IMR-90 (cell line): ENCODE measurements around the gene SPATA46. TPM values are rescaled to one million over a fixed set of nuclear protein-coding genes. Genes with fewer than 3 reads are reported as not detected.

Source experiments
- ATAC-seq: fragments of 200-7000 bp; cut with Tn5 transposase; 2 replicates; pipeline ENCODE4 v1.9.1; 2020; ENCODE audit warnings: low read depth, mild to moderate bottlenecking, moderate library complexity
- BruUV-seq: library from RNA; stranded (reverse); fragments of 400-500 nt; replicated peaks from 2 replicates; lab custom pipeline; 2021; lab: Mats Ljungman, UMichigan
- CTCF ChIA-PET: fragments of 300-600 bp; formaldehyde crosslinking; extraction: SDS; loops from one replicate; lab custom pipeline; 2021; ENCODE audit warnings: antibody characterized with exemption; lab: Yijun Ruan, JAX
- POLR2A ChIA-PET: fragments of 300-600 bp; sonication (Branson Sonifier 250); formaldehyde crosslinking; loops from one replicate; lab custom pipeline; 2022; ENCODE audit warnings: antibody characterized with exemption; ENCODE audit not compliant: unreplicated experiment; lab: Charles Lee
- DNase-seq: peaks from one replicate; pipeline ENCODE4 v3.0.0; 2013
- H2AFZ ChIP-seq: replicated peaks from 2 replicates; pipeline ENCODE3; 2013; ENCODE audit warnings: low read length, mild to moderate bottlenecking; ENCODE audit not compliant: poor library complexity
- H2AK5ac ChIP-seq: 2 replicates; pipeline ENCODE4 v1.6.1; 2013; ENCODE audit warnings: low read depth, low read length, inconsistent platforms
- H2AK9ac ChIP-seq: replicated peaks from 2 replicates; pipeline ENCODE3; 2013; ENCODE audit warnings: mild to moderate bottlenecking, low read depth, low read length, moderate library complexity; ENCODE audit not compliant: poor library complexity
- H2BK120ac ChIP-seq: 2 replicates; pipeline ENCODE4 v1.6.1; 2013; ENCODE audit warnings: low read depth, low read length, inconsistent platforms
- H2BK15ac ChIP-seq: 3 replicates; pipeline ENCODE4 v1.6.1; 2013; ENCODE audit warnings: low read depth, low read length, inconsistent platforms
- H2BK20ac ChIP-seq: 2 replicates; pipeline ENCODE4 v1.6.1; 2013; ENCODE audit warnings: low read depth, mild to moderate bottlenecking, inconsistent platforms, low read length, moderate library complexity
- H2BK5ac ChIP-seq: 2 replicates; pipeline ENCODE4 v1.6.1; 2013; ENCODE audit warnings: mild to moderate bottlenecking, low read depth, low read length, inconsistent platforms; ENCODE audit not compliant: poor library complexity, severe bottlenecking
- H3K14ac ChIP-seq: replicated peaks from 2 replicates; pipeline ENCODE4 v1.6.1; 2013; ENCODE audit warnings: low read depth, low read length, inconsistent platforms
- H3K18ac ChIP-seq: 2 replicates; pipeline ENCODE4 v1.6.1; 2013; ENCODE audit warnings: low read depth, low read length, control low read depth
- H3K23ac ChIP-seq: 2 replicates; pipeline ENCODE4 v1.6.1; 2013; ENCODE audit warnings: low read depth, low read length, inconsistent platforms
- H3K27ac ChIP-seq: 2 replicates; pipeline ENCODE4 v1.5.1; 2013; ENCODE audit warnings: mild to moderate bottlenecking, control low read depth, low read length; ENCODE audit not compliant: insufficient read depth
- H3K27me3 ChIP-seq: 2 replicates; pipeline ENCODE4 v1.6.1; 2013; ENCODE audit warnings: low read length; ENCODE audit not compliant: control insufficient read depth, insufficient read depth
- H3K36me3 ChIP-seq: 2 replicates; pipeline ENCODE4 v1.6.1; 2013; ENCODE audit warnings: low read length, mixed read lengths; ENCODE audit not compliant: control insufficient read depth, insufficient read depth
- H3K4ac ChIP-seq: 2 replicates; pipeline ENCODE4 v1.6.1; 2013; ENCODE audit warnings: low read depth, low read length, inconsistent platforms
- H3K4me1 ChIP-seq: 2 replicates; pipeline ENCODE4 v1.6.1; 2013; ENCODE audit warnings: low read length, mixed read lengths; ENCODE audit not compliant: control insufficient read depth, insufficient read depth
- H3K4me2 ChIP-seq: 2 replicates; pipeline ENCODE4 v1.6.1; 2013; ENCODE audit warnings: low read depth, mild to moderate bottlenecking, control low read depth, low read length, moderate library complexity
- H3K4me3 ChIP-seq: 2 replicates; pipeline ENCODE4 v1.5.1; 2013; ENCODE audit warnings: low read depth, mild to moderate bottlenecking, control low read depth, low read length, moderate library complexity; ENCODE audit not compliant: insufficient read depth
- H3K56ac ChIP-seq: 2 replicates; pipeline ENCODE4 v1.6.1; 2013; ENCODE audit warnings: low read length, inconsistent platforms; ENCODE audit not compliant: insufficient read depth; ENCODE audit errors: extremely low read depth
- H3K79me1 ChIP-seq, 2 experiments: 2 replicates each; pipeline ENCODE4 v1.6.1; 2013; ENCODE audit warnings: low read length in 2 of 2, inconsistent platforms in 1 of 2, low read depth in 1 of 2
- H3K9ac ChIP-seq: 2 replicates; pipeline ENCODE4 v1.6.1; 2013; ENCODE audit warnings: low read depth, low read length, control low read depth
- H3K9me1 ChIP-seq: 2 replicates; pipeline ENCODE4 v1.6.1; 2013; ENCODE audit warnings: low read length, inconsistent platforms; ENCODE audit not compliant: insufficient read depth
- H3K9me3 ChIP-seq: 2 replicates; pipeline ENCODE4 v1.6.1; 2013; ENCODE audit warnings: low read length; ENCODE audit not compliant: control insufficient read depth, insufficient read depth
- H4K20me1 ChIP-seq: 2 replicates; pipeline ENCODE4 v1.6.1; 2013; ENCODE audit warnings: low read length, inconsistent platforms; ENCODE audit not compliant: insufficient read depth
- H4K5ac ChIP-seq: 2 replicates; pipeline ENCODE4 v1.6.1; 2013; ENCODE audit warnings: mild to moderate bottlenecking, low read depth, low read length, control low read depth
- H4K8ac ChIP-seq, 2 experiments: 2 replicates each; pipeline ENCODE4 v1.6.1; 2013; ENCODE audit warnings: low read depth in 2 of 2, low read length in 2 of 2, control low read depth in 1 of 2, inconsistent platforms in 1 of 2
- H4K91ac ChIP-seq: 2 replicates; pipeline ENCODE4 v1.6.1; 2013; ENCODE audit warnings: low read depth, low read length, inconsistent platforms; ENCODE audit not compliant: insufficient read depth
- BHLHE40 ChIP-seq: fragments of 150-350 bp; IDR thresholded peaks from 2 replicates; pipeline ENCODE4 v1.6.1; 2016; ENCODE audit warnings: mild to moderate bottlenecking, low read depth, low read length
- CHD1 ChIP-seq: IDR thresholded peaks from 2 replicates; pipeline ENCODE4 v1.6.1; 2012; ENCODE audit warnings: low read depth, low read length, improper control_type of control experiment
- ELK1 ChIP-seq: fragments of 150-350 bp; IDR thresholded peaks from 2 replicates; pipeline ENCODE4 v1.6.1; 2016; ENCODE audit warnings: low read depth, mild to moderate bottlenecking, low read length, moderate library complexity, borderline replicate concordance
- FOS ChIP-seq: fragments of 150-350 bp; IDR thresholded peaks from 2 replicates; pipeline ENCODE4 v1.6.1; 2016; ENCODE audit warnings: low read depth, low read length
- MAFK ChIP-seq: IDR thresholded peaks from 2 replicates; pipeline ENCODE4 v1.6.1; 2012; ENCODE audit warnings: low read depth, low read length, improper control_type of control experiment
- MAZ ChIP-seq: IDR thresholded peaks from 2 replicates; pipeline ENCODE4 v1.6.1; 2012; ENCODE audit warnings: low read depth, mild to moderate bottlenecking, low read length, improper control_type of control experiment, moderate library complexity, borderline replicate concordance
- MXI1 ChIP-seq: IDR thresholded peaks from 2 replicates; pipeline ENCODE4 v1.6.1; 2012; ENCODE audit warnings: low read depth, mild to moderate bottlenecking, low read length, moderate library complexity, borderline replicate concordance
- NFE2L2 ChIP-seq: fragments of 150-350 bp; IDR thresholded peaks from 2 replicates; pipeline ENCODE4 v1.6.1; 2016; ENCODE audit warnings: low read depth, mild to moderate bottlenecking, low read length
- RAD21 ChIP-seq: IDR thresholded peaks from 2 replicates; pipeline ENCODE4 v1.6.1; 2012; ENCODE audit warnings: low read length, improper control_type of control experiment
- RCOR1 ChIP-seq: IDR thresholded peaks from 2 replicates; pipeline ENCODE4 v1.6.1; 2012; ENCODE audit warnings: mild to moderate bottlenecking, low read length, improper control_type of control experiment; ENCODE audit not compliant: insufficient replicate concordance
- RFX5 ChIP-seq: IDR thresholded peaks from 2 replicates; pipeline ENCODE4 v1.8.0; 2012; ENCODE audit warnings: low read depth, mild to moderate bottlenecking, low read length, moderate library complexity
- WGBS, 2 experiments: methylation state at CpG; one replicate each; pipeline versions ENCODE4 v1.1.5 to v1.1.7; 2013; ENCODE audit warnings: missing lambda C conversion rate in 2 of 2; ENCODE audit not compliant: insufficient read length in 1 of 2; ENCODE audit errors: extremely low coverage in 2 of 2; 5-methylcytosine and 5-hydroxymethylcytosine counted together
- dilution Hi-C: fragments of 300-500 bp; cut with HindIII; formaldehyde crosslinking; loops from one replicate; pipeline ENCODE4 v1.14.3; 2018; ENCODE audit warnings: low sequenced_read_pairs; ENCODE audit not compliant: unreplicated experiment
- in situ Hi-C: fragments of 300-500 bp; cut with MboI; formaldehyde crosslinking; loops from 3 replicates; pipeline ENCODE4 v1.14.3; 2019; ENCODE audit warnings: low sequenced_read_pairs, inconsistent platforms, mixed read lengths
- intact Hi-C: fragments of 100-400 bp; cut with micrococcal nuclease; formaldehyde crosslinking; loops from 2 replicates; pipeline ENCODE4 v1.10.0; 2022
- polyA plus RNA-seq, 3 experiments: library from polyadenylated mRNA; depleted of rRNA; stranded (reverse); fragments of >200 nt; gene quantifications; 2 replicates each; pipeline ENCODE4 v1.2.3, GENCODE V29; 2012; ENCODE audit warnings: low replicate concordance in 1 of 3
- total RNA-seq: library from RNA; depleted of rRNA; stranded (reverse); fragments of >200 nt; gene quantifications from 2 replicates; pipeline ENCODE4 v1.2.3, GENCODE V29; 2012

Gene SPATA46
- total and polyA plus RNA-seq, 2 of the 4 experiments (the other 2 are of a cell fraction), result not detected

GRCh38 chr1:162389021-162389818, 12.6 kb upstream of the SPATA46 start (continued):
- TF ChIP-seq BHLHE40, result no peak

GRCh38 chr1:162388615-162389014, 12.0 kb upstream of the SPATA46 start:
- H3K4me1 ChIP-seq, result no peaks in the 10 kb centered on the region
- ChIA-PET CTCF (interaction anchor here (3.9 kb wide), 1 partner anchor 333 kb away, joined by 18 read pairs; no protein-coding TSS in a partner anchor), POLR2A (no interaction called here)
- peaks cover 26% of the 10 kb centered on the region for H3K27me3 ChIP-seq
- no peak overlapping the region for H4K5ac ChIP-seq
- no peaks in the 10 kb centered on the region for H3K9me1 ChIP-seq
- H3K14ac ChIP-seq, result no peak overlapping the region
- no peaks in the 10 kb centered on the region for H3K36me3 ChIP-seq
- WGBS, 2 experiments, result no CpG with 5 or more reads among the region's 5 CpGs
- no peak overlapping the region for H2BK5ac ChIP-seq
- dilution Hi-C loops (no loop called here), in situ Hi-C loops (loop anchor here (25.0 kb wide), 1 partner anchor 601 kb away; no protein-coding TSS in a partner anchor), intact Hi-C loops (no loop called here)
- no peak overlapping the region for H4K91ac ChIP-seq
- ATAC-seq, result no peak
- no peak overlapping the region for H3K18ac ChIP-seq
- no peak overlapping the region for H3K4me2 ChIP-seq
- H3K4me3 ChIP-seq, result no peak overlapping the region
- H2BK120ac ChIP-seq, result no peak overlapping the region
- TF ChIP-seq MXI1, result no peak
- no peak for TF ChIP-seq BHLHE40
- TF ChIP-seq FOS, result no peak
- TF ChIP-seq CHD1, result no peak
- TF ChIP-seq RFX5, result no peak
- no peak for TF ChIP-seq ELK1
- no peak for TF ChIP-seq MAZ
- TF ChIP-seq NFE2L2, result no peak
- TF ChIP-seq RCOR1, result no peak
- TF ChIP-seq MAFK, result no peak
- TF ChIP-seq RAD21, result no peak
- no peak overlapping the region for H3K27ac ChIP-seq
- no peaks in the 10 kb centered on the region for H3K79me1 ChIP-seq
- H2BK20ac ChIP-seq, result no peak overlapping the region
- no peak for DNase-seq
- no peak overlapping the region for H2AK9ac ChIP-seq
- no peak overlapping the region for H2AK5ac ChIP-seq
- H2BK15ac ChIP-seq, result no peak overlapping the region
- H3K56ac ChIP-seq, result no peak overlapping the region
- no peak overlapping the region for H3K4ac ChIP-seq
- no peak overlapping the region for H2AFZ ChIP-seq
- H3K9ac ChIP-seq, result no peak overlapping the region
- H3K23ac ChIP-seq, result no peak overlapping the region
- H4K20me1 ChIP-seq, result no peaks in the 10 kb centered on the region
- no peak overlapping the region for H4K8ac ChIP-seq
- BruUV-seq, result no TSS peak
- H3K9me3 ChIP-seq, result no peaks in the 10 kb centered on the region
